Sigmoid colon (tissue), 7 donors: ENCODE measurements around the gene PAK3. TPM values are rescaled to one million over a fixed set of nuclear protein-coding genes. Genes with fewer than 3 reads are reported as not detected.

ENCODE experiments used
- DNase-seq: peaks from one replicate; pipeline ENCODE4 v3.0.0-alpha.2; 2019
- H3K27ac ChIP-seq, 4 donors: fragments of 200-600 bp; sonication (generic); one replicate each; pipeline ENCODE4 v1.5.1; 2016 to 2019; ENCODE audit warnings: mild to moderate bottlenecking in 1 of 4
- H3K27me3 ChIP-seq, 3 donors: fragments of 200-600 bp; sonication (generic); one replicate each; pipeline ENCODE4 v1.5.1; 2019; ENCODE audit warnings: mild to moderate bottlenecking in 1 of 3
- H3K36me3 ChIP-seq, 4 donors: fragments of 200-600 bp; sonication (generic); one replicate each; pipeline ENCODE4 v1.5.1; 2016 to 2019
- H3K4me1 ChIP-seq, 4 donors: fragments of 200-600 bp; sonication (generic); one replicate each; pipeline ENCODE4 v1.5.1; 2017 to 2019
- H3K4me3 ChIP-seq, 4 donors: fragments of 200-600 bp; sonication (generic); one replicate each; pipeline ENCODE4 v1.5.1; 2017 to 2019; ENCODE audit warnings: mild to moderate bottlenecking in 2 of 4, moderate library complexity in 1 of 4
- H3K9me3 ChIP-seq, 4 donors: fragments of 200-600 bp in 3 of 4; sonication (generic) in 3 of 4; one replicate each; pipeline versions ENCODE4 v1.5.1 to v1.6.1; 2013 to 2019
- CTCF ChIP-seq, 4 experiments: fragments of 450-650 bp in 3 of 4; fragments of 200-600 bp in 1 of 4; IDR thresholded peaks; one replicate each; pipeline ENCODE4 v1.5.1; 2016 to 2019; ENCODE audit warnings: antibody characterized with exemption in 4 of 4, mild to moderate bottlenecking in 3 of 4, moderate library complexity in 2 of 4
- EP300 ChIP-seq, 4 donors: sonication (generic); formaldehyde crosslinking; IDR thresholded peaks; one replicate each; pipeline ENCODE4 v1.6.1; 2017; ENCODE audit warnings: antibody characterized with exemption in 4 of 4
- POLR2A ChIP-seq, 2 donors: fragments of 450-650 bp; IDR thresholded peaks; one replicate each; pipeline ENCODE4 v1.6.1; 2016; ENCODE audit warnings: antibody characterized with exemption in 2 of 2, mild to moderate bottlenecking in 2 of 2, moderate library complexity in 2 of 2
- POLR2AphosphoS5 ChIP-seq, 4 donors: sonication (generic); formaldehyde crosslinking; IDR thresholded peaks; one replicate each; pipeline ENCODE4 v1.6.1; 2017; ENCODE audit warnings: antibody characterized with exemption in 4 of 4
- WGBS, 2 donors: extraction: QIAGEN DNeasy Blood & Tissue Kit; methylation state at CpG; one replicate each; pipeline ENCODE4 v1.1.7; 2013; 5-methylcytosine and 5-hydroxymethylcytosine counted together
- intact Hi-C: fragments of 100-400 bp; cut with DNase I; formaldehyde crosslinking; loops from one replicate; pipeline ENCODE4 v1.15.1; 2023
- polyA plus RNA-seq, 3 donors: library from polyadenylated mRNA; stranded (reverse); fragments of 200-250 nt; gene quantifications; one replicate each; pipeline ENCODE4 v1.2.3, GENCODE V29; 2013
- total RNA-seq, 4 donors: library from RNA; depleted of rRNA; stranded (reverse); fragments of >200 nt; gene quantifications; one replicate each; pipeline ENCODE4 v1.1.0, GENCODE V29; 2016
- donor health status: healthy with polysubstance abuse.
- donor health status: Bipolar disorder and iron deficiency.
- donor health status: healthy.

PAK3 gene
- 1 to 10 TPM; 1.1 to 1.5 (median 1.4) TPM for total RNA-seq
- polyA plus RNA-seq = under 1 TPM in 2 of 3 donors, not detected in 1; under 0.01 to 0.26 TPM

GRCh38 chrX:111095974-111096895 lies at the start of gene PAK3:
PAK3 (plus strand) TSS chrX:111096191; CDS start chrX:111123104, 26,913 bp downstream.
- Histone ChIP-seq H3K27me3 (peaks cover 0 to 3% (median 0%) of the 10 kb centered on the region in 3 donors), H3K9me3 (no peaks in the 10 kb centered on the region), H3K27ac (peak within 1 kb of the TSS; percentile 55 to 65 (median 60)), H3K36me3 (no peaks in the 10 kb centered on the region), H3K4me1 (no peaks in the 10 kb centered on the region), H3K4me3 (peak within 1 kb of the TSS; percentile 31 to 57 (median 50))
- TF ChIP-seq POLR2A (IDR thresholded peaks at IDR 0.05) = no peak
- TF ChIP-seq CTCF (IDR thresholded peaks at IDR 0.05) = no peak
- peak; percentile 22 to 50 (median 34) for TF ChIP-seq POLR2AphosphoS5 (IDR thresholded peaks at IDR 0.05)
- intact Hi-C loops = no loop called here
- 2% methylated on average over 49 to 50 of the region's 51 CpGs for WGBS, 2 donors
- DNase-seq = peak; percentile 84

DNA sequence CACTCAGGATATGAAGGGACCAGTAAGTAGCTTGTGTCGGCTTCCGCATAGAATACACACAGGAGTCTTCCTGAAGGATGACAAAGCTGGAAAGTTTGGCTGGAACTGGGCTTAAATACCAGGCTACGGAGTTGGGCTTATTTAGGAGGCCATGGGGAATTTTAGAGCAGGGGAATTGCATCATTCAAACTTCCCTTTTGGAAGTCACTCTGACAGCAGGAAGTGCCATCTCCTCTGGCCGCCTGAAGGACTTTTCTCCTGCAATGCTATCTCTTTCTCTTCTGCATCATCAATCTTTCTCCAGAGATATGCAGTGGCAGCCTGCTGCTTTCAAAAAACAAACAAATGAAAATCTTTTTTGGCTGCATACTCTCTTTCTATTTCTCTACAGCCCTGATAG lies 48.4 kb upstream of the PAK3 start:
- Histone ChIP-seq H3K27me3 (no peaks in the 10 kb centered on the region), H3K9me3 (no peaks in the 10 kb centered on the region), H3K4me3 (no peak overlapping the region), H3K27ac (no peak overlapping the region), H3K36me3 (no peaks in the 10 kb centered on the region), H3K4me1 (no peaks in the 10 kb centered on the region)
- intact Hi-C loops = no loop called here
- no peak for DNase-seq
- 65 to 76% methylated on average over 4 of the region's 4 CpGs for WGBS, 2 donors
- no peak for TF ChIP-seq EP300 (IDR thresholded peaks at IDR 0.05)
- TF ChIP-seq POLR2AphosphoS5 (IDR thresholded peaks at IDR 0.05) = no peak
- no peak for TF ChIP-seq POLR2A (IDR thresholded peaks at IDR 0.05)
- no peak for TF ChIP-seq CTCF (IDR thresholded peaks at IDR 0.05)

DNA sequence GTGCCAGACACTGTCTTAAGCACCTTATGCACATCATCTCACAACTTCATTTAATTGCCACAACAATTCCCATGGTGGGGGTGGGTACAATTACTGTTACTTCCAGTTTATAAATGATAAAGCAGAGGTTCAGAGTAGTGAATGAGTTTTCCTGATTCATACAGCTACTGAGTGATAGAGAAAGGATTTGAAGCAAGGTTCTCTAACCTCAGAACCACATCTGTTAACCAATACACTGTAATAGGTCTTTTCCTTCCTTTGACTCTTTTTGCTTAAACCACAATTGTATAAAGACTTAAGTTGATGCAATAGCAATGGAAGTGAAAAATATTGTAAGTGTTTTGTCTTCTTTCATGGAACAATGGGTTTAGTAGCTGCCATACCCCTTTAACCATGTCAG lies 43.5 kb upstream of the PAK3 start:
- H3K27me3 ChIP-seq = no peaks in the 10 kb centered on the region
- no peaks in the 10 kb centered on the region for H3K9me3 ChIP-seq
- no peak overlapping the region for H3K4me3 ChIP-seq
- no peak overlapping the region for H3K27ac ChIP-seq
- no peaks in the 10 kb centered on the region for H3K4me1 ChIP-seq
- DNase-seq = no peak
- TF ChIP-seq POLR2AphosphoS5 (IDR thresholded peaks at IDR 0.05) (no peak), CTCF (IDR thresholded peaks at IDR 0.05) (no peak), EP300 (IDR thresholded peaks at IDR 0.05) (no peak), POLR2A (IDR thresholded peaks at IDR 0.05) (no peak)
- no peaks in the 10 kb centered on the region for H3K36me3 ChIP-seq
- intact Hi-C loops = no loop called here

- DNase-seq = no peak
- no peak overlapping the region for H3K4me3 ChIP-seq
- TF ChIP-seq CTCF (IDR thresholded peaks at IDR 0.05) (no peak), POLR2A (IDR thresholded peaks at IDR 0.05) (no peak), POLR2AphosphoS5 (IDR thresholded peaks at IDR 0.05) (no peak)
- H3K4me1 ChIP-seq = no peaks in the 10 kb centered on the region
- H3K9me3 ChIP-seq = no peaks in the 10 kb centered on the region
- H3K36me3 ChIP-seq = no peaks in the 10 kb centered on the region
- 71 to 80% methylated on average over 1 of the region's 1 CpG for WGBS, 2 donors
- H3K27me3 ChIP-seq = no peaks in the 10 kb centered on the region
- intact Hi-C loops = no loop called here
- H3K27ac ChIP-seq = no peak overlapping the region
These were observed 24.3 kb upstream of the PAK3 start for GRCh38 chrX:111071542-111072277.
